ENCODE measurements around the gene NT5E. TPM values are rescaled to one million over a fixed set of nuclear protein-coding genes. Genes with fewer than 3 reads are reported as not detected.

Gene NT5E
- total RNA-seq, 1 donor from 2014 or later: 101 TPM

GRCh38 chr6:85482206-85482904 is 32.5 kb downstream of the NT5E start:
- no peak for TF ChIP-seq CTCF (IDR thresholded peaks at IDR 0.05; ENCODE audit: insufficient read depth, low read length, poor library complexity, severe bottlenecking)
- Histone ChIP-seq H3K4me3 (ENCODE audit: low read depth, low read length) (no peak overlapping the region), H3K36me3 (ENCODE audit: control insufficient read depth, insufficient read depth, low read length) (peaks cover 2% of the 10 kb centered on the region), H3K27me3 (ENCODE audit: control insufficient read depth, insufficient read depth, low read length) (no peaks in the 10 kb centered on the region)
- no peak for DNase-seq (ENCODE audit: low read depth)

GRCh38 chr6:85482905-85483700 is 33.2 kb downstream of the NT5E start:
- DNase-seq (ENCODE audit: low read depth): no peak
- peaks cover 2% of the 10 kb centered on the region for H3K36me3 ChIP-seq (ENCODE audit: control insufficient read depth, insufficient read depth, low read length)
- H3K27me3 ChIP-seq (ENCODE audit: control insufficient read depth, insufficient read depth, low read length): no peaks in the 10 kb centered on the region

GRCh38 chr6:85483846-85484245 is 34.0 kb downstream of the NT5E start:
- no peak overlapping the region for H3K4me3 ChIP-seq (ENCODE audit: low read depth, low read length)
- H3K36me3 ChIP-seq (ENCODE audit: control insufficient read depth, insufficient read depth, low read length): peaks cover 2% of the 10 kb centered on the region
- TF ChIP-seq CTCF (IDR thresholded peaks at IDR 0.05; ENCODE audit: insufficient read depth, low read length, poor library complexity, severe bottlenecking): no peak
- H3K27me3 ChIP-seq (ENCODE audit: control insufficient read depth, insufficient read depth, low read length): no peaks in the 10 kb centered on the region
- no peak for DNase-seq (ENCODE audit: low read depth)

More at GRCh38 chr6:85482905-85483700, 33.2 kb downstream of the NT5E start:
- peak; percentile 97 for TF ChIP-seq CTCF (IDR thresholded peaks at IDR 0.05; ENCODE audit: insufficient read depth, low read length, poor library complexity, severe bottlenecking)
- no peak overlapping the region for H3K4me3 ChIP-seq (ENCODE audit: low read depth, low read length)

- Histone ChIP-seq H3K36me3 (ENCODE audit: control insufficient read depth, insufficient read depth, low read length) (peaks cover 2% of the 10 kb centered on the region), H3K4me3 (ENCODE audit: low read depth, low read length) (no peak overlapping the region), H3K27me3 (ENCODE audit: control insufficient read depth, insufficient read depth, low read length) (no peaks in the 10 kb centered on the region)
- DNase-seq (ENCODE audit: low read depth): no peak
- TF ChIP-seq CTCF (IDR thresholded peaks at IDR 0.05; ENCODE audit: insufficient read depth, low read length, poor library complexity, severe bottlenecking): no peak
Measured at GRCh38 chr6:85484948-85485347, 35.1 kb downstream of the NT5E start.

GRCh38 chr6:85490516-85491248 is 40.8 kb downstream of the NT5E start:
- TF ChIP-seq CTCF (IDR thresholded peaks at IDR 0.05; ENCODE audit: insufficient read depth, low read length, poor library complexity, severe bottlenecking): no peak
- no peak for DNase-seq (ENCODE audit: low read depth)
- no peaks in the 10 kb centered on the region for H3K36me3 ChIP-seq (ENCODE audit: control insufficient read depth, insufficient read depth, low read length)

More at GRCh38 chr6:85490516-85491248, 40.8 kb downstream of the NT5E start:
- Histone ChIP-seq H3K27me3 (ENCODE audit: control insufficient read depth, insufficient read depth, low read length) (no peaks in the 10 kb centered on the region), H3K4me3 (ENCODE audit: low read depth, low read length) (no peak overlapping the region)
